ENCODE results near the gene STK32C.

Gene STK32C

DNA sequence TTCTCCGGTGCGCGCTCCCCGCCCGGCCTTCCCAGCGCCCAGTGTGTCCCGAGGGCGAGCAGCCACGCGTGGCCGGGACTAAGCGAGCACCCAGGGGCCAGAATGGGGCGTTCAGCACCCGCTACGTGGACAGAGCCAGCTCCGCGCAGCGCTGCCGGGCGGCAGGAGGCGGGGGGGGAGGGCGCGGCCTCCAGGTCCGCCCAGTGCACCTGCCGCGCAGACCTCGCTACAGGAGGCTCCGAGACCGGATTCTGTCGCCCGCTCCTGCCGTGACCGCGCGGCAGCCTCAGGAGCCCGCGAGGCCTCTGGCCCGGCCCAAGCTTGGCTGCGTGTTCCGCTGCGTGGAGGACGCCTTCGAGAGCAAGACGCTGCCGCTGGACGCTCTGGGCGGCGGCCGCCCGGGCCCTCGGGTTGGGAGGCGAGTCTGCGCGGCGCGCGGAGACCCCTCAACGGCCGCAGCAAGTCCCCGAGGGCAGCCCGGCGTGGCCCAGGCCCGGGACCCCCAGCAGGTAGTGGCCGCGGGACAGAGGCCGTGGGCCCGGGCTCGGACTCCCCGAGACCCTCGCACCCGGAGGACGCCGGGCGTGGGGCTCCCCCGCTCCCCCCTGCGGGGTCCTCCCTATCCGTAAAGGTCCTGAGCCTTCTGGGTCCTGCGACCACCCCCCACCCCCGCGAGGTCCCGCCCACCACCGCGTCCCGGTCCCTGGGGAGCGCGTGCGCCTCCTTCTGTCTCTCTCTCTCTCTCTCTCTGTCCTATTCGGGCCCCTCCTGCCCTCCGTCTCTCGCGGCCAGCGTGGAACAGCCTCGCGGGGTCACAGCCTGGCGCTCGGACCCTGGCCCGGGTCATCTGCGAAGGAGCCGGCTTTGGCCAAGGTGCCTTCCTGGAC lies 121.9 kb downstream of the STK32C start:
- TF ChIP-seq, protein P1, sequence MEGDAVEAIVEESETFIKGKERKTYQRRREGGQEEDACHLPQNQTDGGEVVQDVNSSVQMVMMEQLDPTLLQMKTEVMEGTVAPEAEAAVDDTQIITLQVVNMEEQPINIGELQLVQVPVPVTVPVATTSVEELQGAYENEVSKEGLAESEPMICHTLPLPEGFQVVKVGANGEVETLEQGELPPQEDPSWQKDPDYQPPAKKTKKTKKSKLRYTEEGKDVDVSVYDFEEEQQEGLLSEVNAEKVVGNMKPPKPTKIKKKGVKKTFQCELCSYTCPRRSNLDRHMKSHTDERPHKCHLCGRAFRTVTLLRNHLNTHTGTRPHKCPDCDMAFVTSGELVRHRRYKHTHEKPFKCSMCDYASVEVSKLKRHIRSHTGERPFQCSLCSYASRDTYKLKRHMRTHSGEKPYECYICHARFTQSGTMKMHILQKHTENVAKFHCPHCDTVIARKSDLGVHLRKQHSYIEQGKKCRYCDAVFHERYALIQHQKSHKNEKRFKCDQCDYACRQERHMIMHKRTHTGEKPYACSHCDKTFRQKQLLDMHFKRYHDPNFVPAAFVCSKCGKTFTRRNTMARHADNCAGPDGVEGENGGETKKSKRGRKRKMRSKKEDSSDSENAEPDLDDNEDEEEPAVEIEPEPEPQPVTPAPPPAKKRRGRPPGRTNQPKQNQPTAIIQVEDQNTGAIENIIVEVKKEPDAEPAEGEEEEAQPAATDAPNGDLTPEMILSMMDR (IDR thresholded peaks at IDR 0.05; ENCODE audit: insufficient read depth, missing control alignments): no peak
- FAIRE-seq: no peak
- DNase-seq (ENCODE audit: insufficient read length, low spot score): no peak

DNA sequence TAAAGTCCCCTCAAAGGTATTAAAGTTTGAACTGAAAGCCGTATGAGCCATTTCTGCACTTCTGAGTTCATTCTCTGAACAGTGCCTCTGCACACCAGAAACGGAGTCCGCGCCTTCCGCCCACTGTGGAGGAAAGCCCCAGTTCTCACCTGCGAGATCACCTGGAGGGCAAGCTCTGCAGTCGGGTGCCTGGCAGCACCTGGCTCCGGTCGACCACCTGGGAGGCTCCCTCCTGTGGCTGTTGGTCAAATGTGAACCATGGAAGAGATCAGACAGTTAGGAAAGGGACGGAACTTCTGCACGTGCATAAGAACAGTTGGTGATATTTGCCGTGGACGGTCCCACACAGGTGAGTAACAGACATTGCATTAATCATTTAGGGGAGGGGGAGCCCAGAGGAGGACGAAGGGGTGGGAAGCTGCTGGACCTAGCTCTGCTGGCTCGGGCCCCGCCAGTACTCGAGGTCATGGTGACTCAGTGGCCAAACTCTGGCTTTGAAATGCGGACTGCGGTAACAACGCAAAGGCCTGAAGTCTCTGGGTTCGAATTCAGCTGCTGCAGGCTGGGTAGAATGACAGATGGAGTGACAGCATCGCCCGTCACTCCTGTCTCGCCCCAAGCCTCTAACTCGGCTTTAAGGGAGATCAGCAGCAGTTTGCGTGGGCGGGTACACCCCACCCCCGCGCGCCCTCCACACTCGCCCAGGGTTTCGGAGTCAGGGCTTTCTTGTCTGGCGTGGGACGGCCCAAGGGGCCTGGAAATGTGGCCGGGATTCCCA lies 122.7 kb downstream of the STK32C start:
- TF ChIP-seq, protein P1 (IDR thresholded peaks at IDR 0.05; ENCODE audit: insufficient read depth, missing control alignments): no peak
- no peak for DNase-seq (ENCODE audit: insufficient read length, low spot score)
- FAIRE-seq: no peak

GRCh38 chr10:132183046-132183445 lies 124.7 kb downstream of the STK32C start:
- TF ChIP-seq, protein P1 (IDR thresholded peaks at IDR 0.05; ENCODE audit: insufficient read depth, missing control alignments): no peak
- DNase-seq (ENCODE audit: insufficient read length, low spot score) (no peak), FAIRE-seq (no peak)

GRCh38 chr10:132182591-132182990 lies 125.2 kb downstream of the STK32C start:
- TF ChIP-seq, protein P1 (IDR thresholded peaks at IDR 0.05; ENCODE audit: insufficient read depth, missing control alignments): no peak
- no peak for DNase-seq (ENCODE audit: insufficient read length, low spot score)
- no peak for FAIRE-seq

DNA sequence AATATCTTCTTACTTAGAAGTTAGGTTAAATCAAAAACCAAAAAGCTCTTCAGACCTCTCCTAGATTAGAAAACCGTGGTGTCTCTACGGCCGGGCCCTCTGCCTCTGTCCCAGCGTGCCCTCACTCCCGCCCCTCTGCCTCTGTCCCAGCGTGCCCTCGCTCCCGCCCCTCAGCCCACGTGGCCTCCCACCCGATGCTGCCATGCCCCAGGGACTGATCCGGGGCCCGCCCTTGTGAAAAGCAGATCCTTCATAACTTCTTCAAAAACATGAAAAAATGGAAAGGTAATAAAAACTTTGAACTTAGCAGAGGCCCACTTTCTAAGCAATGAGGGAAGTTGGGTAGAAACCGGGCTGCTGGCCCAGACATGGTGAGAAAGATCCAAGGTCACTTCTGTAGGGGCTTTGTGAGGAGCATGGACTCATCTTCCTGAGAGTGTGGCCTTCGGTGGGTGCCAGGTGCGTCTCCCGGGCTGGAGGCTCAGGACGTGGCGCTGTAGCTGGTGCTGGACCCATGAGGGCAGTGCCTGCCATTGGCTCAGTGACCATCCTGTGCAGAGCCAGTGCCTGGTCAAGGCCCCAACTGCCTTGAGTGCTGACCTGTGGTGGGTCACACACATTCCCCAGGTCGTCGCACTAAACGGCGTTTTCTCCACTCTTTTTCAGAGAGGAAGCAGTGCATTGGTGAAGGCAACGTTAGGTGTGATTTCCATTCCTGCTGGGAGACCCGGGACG lies 125.9 kb downstream of the STK32C start:
- TF ChIP-seq, protein P1 (IDR thresholded peaks at IDR 0.05; ENCODE audit: insufficient read depth, missing control alignments): no peak
- FAIRE-seq: no peak

DNA sequence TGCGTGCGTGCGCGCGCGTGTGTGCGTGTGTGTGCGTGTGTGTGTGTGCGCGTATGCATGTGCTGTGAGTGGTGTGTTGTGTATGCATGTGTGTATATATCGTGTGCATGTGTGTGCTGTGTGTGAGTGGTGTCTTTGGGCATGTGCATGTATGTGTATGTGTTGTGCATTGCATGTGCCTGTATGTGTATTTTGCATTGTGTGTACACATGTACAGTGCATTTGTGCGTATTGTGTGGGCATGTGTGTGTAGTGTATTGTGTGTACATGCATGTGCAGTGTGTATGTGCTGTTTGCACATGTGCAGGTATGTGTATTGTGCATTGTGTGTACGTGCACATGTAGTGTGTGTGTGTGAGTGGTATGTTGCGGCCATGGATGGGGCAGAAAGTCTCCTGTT lies 127.0 kb downstream of the STK32C start:
- FAIRE-seq: no peak
- TF ChIP-seq, protein P1 (IDR thresholded peaks at IDR 0.05; ENCODE audit: insufficient read depth, missing control alignments): no peak
- DNase-seq (ENCODE audit: insufficient read length, low spot score): no peak

More for the DNA sequence above, 125.9 kb downstream of the STK32C start:
- DNase-seq (ENCODE audit: insufficient read length, low spot score): no peak
